Progenitor cell of endocrine pancreas (in vitro differentiated cells): ENCODE measurements around the gene CYP1B1. TPM values are rescaled to one million over a fixed set of nuclear protein-coding genes. Genes with fewer than 3 reads are reported as not detected.
A peak's percentile ranks its signal among the peaks of the same experiment; 100 is the strongest.

Experiments
- DNase-seq: peaks from one replicate; pipeline ENCODE4 v3.0.0; 2021; ENCODE audit warnings: low spot score; ENCODE audit not compliant: unreplicated experiment
- H3K27ac Mint-ChIP-seq: 2 replicates; pipeline ENCODE4 v1.8.0; 2021; ENCODE audit warnings: mild to moderate bottlenecking, moderate library complexity, mixed read lengths
- H3K27me3 Mint-ChIP-seq: 2 replicates; pipeline ENCODE4 v1.8.0; 2021; ENCODE audit warnings: mixed read lengths
- H3K36me3 Mint-ChIP-seq: 2 replicates; pipeline ENCODE4 v1.8.0; 2022; ENCODE audit warnings: mixed read lengths; ENCODE audit not compliant: insufficient read depth
- H3K4me1 Mint-ChIP-seq: 2 replicates; pipeline ENCODE4 v1.8.0; 2021; ENCODE audit warnings: low read depth, mixed read lengths
- H3K4me3 Mint-ChIP-seq: 2 replicates; pipeline ENCODE4 v1.8.0; 2021; ENCODE audit warnings: low read depth, mild to moderate bottlenecking, moderate library complexity, mixed read lengths
- H3K9me3 Mint-ChIP-seq: 2 replicates; pipeline ENCODE4 v1.8.0; 2021; ENCODE audit warnings: low read depth, mixed read lengths
- total RNA-seq: library from RNA; stranded (reverse); gene quantifications from 2 replicates; pipeline ENCODE4 v1.2.1, GENCODE V29; 2021
- TF ChIP-seq, protein P1 (sequence below): fragments of 200-600 bp; sonication (generic); IDR thresholded peaks from one replicate; pipeline ENCODE4 v1.5.0; 2021; ENCODE audit warnings: antibody characterized with exemption, mild to moderate bottlenecking; ENCODE audit not compliant: unreplicated experiment

The CYP1B1 gene
- total RNA-seq, 1 donor from 2014 or later = 1.6 TPM

- Mint-ChIP-seq H3K9me3 (no peaks in the 10 kb centered on the region), H3K36me3 (peaks cover 1% of the 10 kb centered on the region), H3K27ac (peak overlapping the region; percentile 71), H3K4me1 (peaks cover 18% of the 10 kb centered on the region), H3K27me3 (peaks cover 72% of the 10 kb centered on the region), H3K4me3 (peak overlapping the region; percentile 77)
- TF ChIP-seq, protein P1, sequence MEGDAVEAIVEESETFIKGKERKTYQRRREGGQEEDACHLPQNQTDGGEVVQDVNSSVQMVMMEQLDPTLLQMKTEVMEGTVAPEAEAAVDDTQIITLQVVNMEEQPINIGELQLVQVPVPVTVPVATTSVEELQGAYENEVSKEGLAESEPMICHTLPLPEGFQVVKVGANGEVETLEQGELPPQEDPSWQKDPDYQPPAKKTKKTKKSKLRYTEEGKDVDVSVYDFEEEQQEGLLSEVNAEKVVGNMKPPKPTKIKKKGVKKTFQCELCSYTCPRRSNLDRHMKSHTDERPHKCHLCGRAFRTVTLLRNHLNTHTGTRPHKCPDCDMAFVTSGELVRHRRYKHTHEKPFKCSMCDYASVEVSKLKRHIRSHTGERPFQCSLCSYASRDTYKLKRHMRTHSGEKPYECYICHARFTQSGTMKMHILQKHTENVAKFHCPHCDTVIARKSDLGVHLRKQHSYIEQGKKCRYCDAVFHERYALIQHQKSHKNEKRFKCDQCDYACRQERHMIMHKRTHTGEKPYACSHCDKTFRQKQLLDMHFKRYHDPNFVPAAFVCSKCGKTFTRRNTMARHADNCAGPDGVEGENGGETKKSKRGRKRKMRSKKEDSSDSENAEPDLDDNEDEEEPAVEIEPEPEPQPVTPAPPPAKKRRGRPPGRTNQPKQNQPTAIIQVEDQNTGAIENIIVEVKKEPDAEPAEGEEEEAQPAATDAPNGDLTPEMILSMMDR = peak; percentile 68
- peak; percentile 48 for DNase-seq
Measured at GRCh38 chr2:38076152-38076709, 280 bp upstream of the CYP1B1 start.

GRCh38 chr2:38074764-38075506 lies 1.0 kb downstream of the CYP1B1 start:
- DNase-seq = peak; percentile 33
- Mint-ChIP-seq H3K36me3 (peaks cover 1% of the 10 kb centered on the region), H3K27ac (no peak overlapping the region), H3K27me3 (peaks cover 72% of the 10 kb centered on the region), H3K4me1 (peaks cover 18% of the 10 kb centered on the region), H3K4me3 (peak overlapping the region; percentile 48), H3K9me3 (no peaks in the 10 kb centered on the region)
- TF ChIP-seq, protein P1 = no peak

DNA sequence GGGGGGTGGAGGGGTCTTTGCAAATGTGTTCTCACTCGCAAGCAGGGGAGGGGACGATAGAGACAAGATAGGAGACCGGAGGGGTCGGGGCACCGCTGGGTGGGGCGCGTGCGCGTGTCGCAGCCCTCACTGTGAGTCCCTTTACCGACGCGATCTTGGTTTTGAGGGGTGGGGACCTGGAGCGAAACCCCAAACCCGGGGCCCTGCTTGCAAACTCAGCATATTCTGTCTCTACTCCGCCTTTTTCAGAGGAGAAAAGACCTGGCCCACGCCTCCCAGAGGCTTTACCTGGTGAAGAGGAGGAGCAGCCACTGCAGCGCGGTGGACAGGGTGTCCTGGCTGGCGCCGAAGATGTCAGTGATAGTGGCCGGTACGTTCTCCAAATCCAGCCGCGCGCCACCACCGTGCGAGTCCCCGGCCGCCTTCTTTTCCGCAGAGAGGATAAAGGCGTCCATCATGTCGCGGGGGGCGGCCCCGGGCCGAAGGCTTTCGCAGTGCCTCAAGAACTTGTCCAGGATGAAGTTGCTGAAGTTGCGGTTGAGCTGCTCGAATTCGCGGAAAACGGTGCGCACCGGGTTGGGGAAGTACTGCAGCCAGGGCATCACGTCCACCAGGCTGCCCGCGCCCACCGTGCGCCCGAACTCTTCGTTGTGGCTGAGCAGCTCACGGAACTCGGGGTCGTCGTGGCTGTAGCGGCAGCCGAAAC lies 1.7 kb downstream of the CYP1B1 start:
- peak; percentile 11 for DNase-seq
- Mint-ChIP-seq H3K4me3 (peak overlapping the region; percentile 56), H3K27ac (no peak overlapping the region), H3K9me3 (no peaks in the 10 kb centered on the region), H3K4me1 (peaks cover 16% of the 10 kb centered on the region), H3K36me3 (peaks cover 1% of the 10 kb centered on the region), H3K27me3 (peaks cover 67% of the 10 kb centered on the region)
- TF ChIP-seq, protein P1 = no peak

- H3K4me3 Mint-ChIP-seq = peak overlapping the region; percentile 56
- no peak for DNase-seq
- H3K36me3 Mint-ChIP-seq = peaks cover 1% of the 10 kb centered on the region
- H3K9me3 Mint-ChIP-seq = no peaks in the 10 kb centered on the region
- peaks cover 15% of the 10 kb centered on the region for H3K4me1 Mint-ChIP-seq
- peaks cover 67% of the 10 kb centered on the region for H3K27me3 Mint-ChIP-seq
- TF ChIP-seq, protein P1 = no peak
- no peak overlapping the region for H3K27ac Mint-ChIP-seq
Measured at GRCh38 chr2:38073211-38074057, 2.5 kb downstream of the CYP1B1 start.

GRCh38 chr2:38070438-38070837 lies 5.5 kb downstream of the CYP1B1 start:
- TF ChIP-seq, protein P1 = no peak
- H3K4me3 Mint-ChIP-seq = no peak overlapping the region

More at GRCh38 chr2:38070438-38070837, 5.5 kb downstream of the CYP1B1 start:
- Mint-ChIP-seq H3K9me3 (no peaks in the 10 kb centered on the region), H3K27ac (no peak overlapping the region), H3K4me1 (peaks cover 9% of the 10 kb centered on the region), H3K36me3 (no peaks in the 10 kb centered on the region), H3K27me3 (peaks cover 53% of the 10 kb centered on the region)
- no peak for DNase-seq
